Activated T-cell treated with anti-CD3 and anti-CD28 coated beads, Interleukin-2, amount 50 U/mL, for 48 hours (primary cell): ENCODE measurements around the gene KIF21A.

Source experiments
- DNase-seq, 2 experiments: peaks; one replicate each; pipeline ENCODE4 v3.0.0-alpha.2; 2020

KIF21A gene

GRCh38 chr12:39389399-39390150 is 53.3 kb downstream of the KIF21A start:
- no peak for DNase-seq

- no peak for DNase-seq
These were observed 56.6 kb downstream of the KIF21A start for GRCh38 chr12:39386335-39386734.

- DNase-seq: no peak
These were observed 59.8 kb downstream of the KIF21A start for GRCh38 chr12:39383114-39383513.

GRCh38 chr12:39380090-39380489 is 62.8 kb downstream of the KIF21A start:
- DNase-seq: no peak

- no peak for DNase-seq
These were observed 64.6 kb downstream of the KIF21A start for GRCh38 chr12:39378341-39378740.

GRCh38 chr12:39375206-39375808 is 67.6 kb downstream of the KIF21A start:
- no peak for DNase-seq

- no peak for DNase-seq
These were observed 70.0 kb downstream of the KIF21A start for GRCh38 chr12:39372929-39373328.

GRCh38 chr12:39372204-39372925 is 70.6 kb downstream of the KIF21A start:
- no peak for DNase-seq

GRCh38 chr12:39369756-39370155 is 73.2 kb downstream of the KIF21A start:
- DNase-seq: no peak

- DNase-seq: no peak
These were observed 74.0 kb downstream of the KIF21A start for GRCh38 chr12:39368891-39369290.

- DNase-seq: no peak
These were observed 74.8 kb downstream of the KIF21A start for GRCh38 chr12:39368096-39368495.

GRCh38 chr12:39367494-39367893 is 75.4 kb downstream of the KIF21A start:
- no peak for DNase-seq

GRCh38 chr12:39365364-39366001 is 77.4 kb downstream of the KIF21A start:
- DNase-seq: no peak

- no peak for DNase-seq
These were observed 78.7 kb downstream of the KIF21A start for GRCh38 chr12:39364196-39364595.

GRCh38 chr12:39359645-39360044 is 83.3 kb downstream of the KIF21A start:
- DNase-seq: no peak

GRCh38 chr12:39357041-39357440 is 85.9 kb downstream of the KIF21A start:
- no peak for DNase-seq

- DNase-seq: no peak
These were observed 87.1 kb downstream of the KIF21A start for GRCh38 chr12:39355841-39356240.

GRCh38 chr12:39354955-39355354 is 88.0 kb downstream of the KIF21A start:
- no peak for DNase-seq

GRCh38 chr12:39352471-39353017 is 90.4 kb downstream of the KIF21A start:
- DNase-seq: no peak

GRCh38 chr12:39351153-39351552 is 91.8 kb downstream of the KIF21A start:
- no peak for DNase-seq

GRCh38 chr12:39348941-39349626 is 93.8 kb downstream of the KIF21A start:
- DNase-seq: no peak

GRCh38 chr12:39348523-39348922 is 94.4 kb downstream of the KIF21A start:
- no peak for DNase-seq

- no peak for DNase-seq
These were observed 98.0 kb downstream of the KIF21A start for GRCh38 chr12:39344926-39345325.
